ENCODE results near the gene ATP8B1. TPM values are rescaled to one million over a fixed set of nuclear protein-coding genes. Genes with fewer than 3 reads are reported as not detected.
"Not testable (repeated sequence)": the region's sequence is repeated elsewhere in the genome, so short reads cannot be mapped to it uniquely, and the experiment has no call there.

The ATP8B1 gene
- total and polyA plus RNA-seq, 10 donors = 1.0 to 22.0 (median 12.7) TPM

DNA sequence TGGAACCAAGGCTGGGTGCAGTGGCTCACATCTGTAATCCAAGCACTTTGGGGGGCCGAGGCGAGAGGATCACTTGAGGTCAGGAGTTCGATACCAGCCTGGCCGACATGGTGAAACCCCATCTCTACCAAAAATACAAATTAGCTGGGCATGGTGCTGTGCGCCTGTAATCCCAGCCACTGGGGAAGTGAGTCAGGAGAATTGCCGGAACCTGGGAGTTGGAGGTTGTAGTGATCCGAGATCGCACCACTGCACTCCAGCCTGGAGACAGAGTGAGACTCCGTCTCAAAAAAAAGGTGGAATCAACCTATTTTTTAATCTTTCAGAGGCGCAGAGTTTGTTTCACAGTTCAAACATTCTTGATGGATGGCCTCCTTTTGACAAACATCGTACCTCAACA, 24.5 kb upstream of the ATP8B1 start:
- TF ChIP-seq POLR2AphosphoS5 (IDR thresholded peaks at IDR 0.05) (no peak), POLR2A (IDR thresholded peaks at IDR 0.05) (no peak)
- TF ChIP-seq, protein P1, sequence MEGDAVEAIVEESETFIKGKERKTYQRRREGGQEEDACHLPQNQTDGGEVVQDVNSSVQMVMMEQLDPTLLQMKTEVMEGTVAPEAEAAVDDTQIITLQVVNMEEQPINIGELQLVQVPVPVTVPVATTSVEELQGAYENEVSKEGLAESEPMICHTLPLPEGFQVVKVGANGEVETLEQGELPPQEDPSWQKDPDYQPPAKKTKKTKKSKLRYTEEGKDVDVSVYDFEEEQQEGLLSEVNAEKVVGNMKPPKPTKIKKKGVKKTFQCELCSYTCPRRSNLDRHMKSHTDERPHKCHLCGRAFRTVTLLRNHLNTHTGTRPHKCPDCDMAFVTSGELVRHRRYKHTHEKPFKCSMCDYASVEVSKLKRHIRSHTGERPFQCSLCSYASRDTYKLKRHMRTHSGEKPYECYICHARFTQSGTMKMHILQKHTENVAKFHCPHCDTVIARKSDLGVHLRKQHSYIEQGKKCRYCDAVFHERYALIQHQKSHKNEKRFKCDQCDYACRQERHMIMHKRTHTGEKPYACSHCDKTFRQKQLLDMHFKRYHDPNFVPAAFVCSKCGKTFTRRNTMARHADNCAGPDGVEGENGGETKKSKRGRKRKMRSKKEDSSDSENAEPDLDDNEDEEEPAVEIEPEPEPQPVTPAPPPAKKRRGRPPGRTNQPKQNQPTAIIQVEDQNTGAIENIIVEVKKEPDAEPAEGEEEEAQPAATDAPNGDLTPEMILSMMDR (IDR thresholded peaks at IDR 0.05 in 8 of 11, conservative IDR thresholded peaks at IDR 0.05 in 3 of 11) = no peak
- Histone ChIP-seq H3K27ac (no peak overlapping the region), H3K4me1 (peaks cover 0 to 5% (median under 1%) of the 10 kb centered on the region in 6 donors), H3K4me3 (no peak overlapping the region), H3K27me3 (replicated peaks in 1 of 7) (no peaks in the 10 kb centered on the region), H3K9me3 (peaks cover 0 to 9% (median 5%) of the 10 kb centered on the region in 8 donors), H3K36me3 (no peaks in the 10 kb centered on the region)
- 55 to 84% (median 62%) methylated on average over 11 of the region's 11 CpGs for whole genome bisulfite sequencing, 5 donors
- no peak for DNase-seq
- intact Hi-C loops (cut with DNase I; ENCODE audit: low total_unique reads) = no loop called here

DNA sequence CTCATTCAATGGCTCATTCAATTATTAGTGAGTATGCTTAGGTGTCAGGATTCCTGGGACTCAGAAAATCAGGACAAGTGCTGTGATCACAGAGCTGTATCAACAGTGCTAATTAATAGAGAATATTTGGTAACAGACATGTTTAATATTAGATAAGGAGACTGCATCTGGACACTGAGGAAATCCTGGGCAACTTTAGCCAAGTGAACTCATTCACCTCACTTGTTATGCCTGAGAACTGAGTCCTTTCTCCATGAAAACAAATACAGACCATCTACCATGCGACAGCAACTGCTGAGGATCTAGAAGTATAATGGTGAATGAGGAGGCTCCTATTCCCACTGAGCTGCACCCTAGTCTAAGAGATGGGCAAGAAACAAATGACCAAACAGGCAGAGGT, 23.1 kb upstream of the ATP8B1 start:
- no peak for TF ChIP-seq POLR2A (IDR thresholded peaks at IDR 0.05)
- TF ChIP-seq, protein P1 (IDR thresholded peaks at IDR 0.05 in 8 of 11, conservative IDR thresholded peaks at IDR 0.05 in 3 of 11) = no peak
- TF ChIP-seq POLR2AphosphoS5 (IDR thresholded peaks at IDR 0.05) = no peak
- no peaks in the 10 kb centered on the region for H3K27me3 ChIP-seq (replicated peaks in 1 of 7)
- H3K27ac ChIP-seq = no peak overlapping the region
- intact Hi-C loops (cut with DNase I; ENCODE audit: low total_unique reads) = no loop called here
- no peaks in the 10 kb centered on the region for H3K36me3 ChIP-seq
- no peak for DNase-seq
- no peaks in the 10 kb centered on the region for H3K9me3 ChIP-seq
- no peak overlapping the region for H3K4me3 ChIP-seq
- H3K4me1 ChIP-seq = no peaks in the 10 kb centered on the region
- 90 to 100% (median 96%) methylated on average over 1 of the region's 1 CpG for WGBS, 5 donors

DNA sequence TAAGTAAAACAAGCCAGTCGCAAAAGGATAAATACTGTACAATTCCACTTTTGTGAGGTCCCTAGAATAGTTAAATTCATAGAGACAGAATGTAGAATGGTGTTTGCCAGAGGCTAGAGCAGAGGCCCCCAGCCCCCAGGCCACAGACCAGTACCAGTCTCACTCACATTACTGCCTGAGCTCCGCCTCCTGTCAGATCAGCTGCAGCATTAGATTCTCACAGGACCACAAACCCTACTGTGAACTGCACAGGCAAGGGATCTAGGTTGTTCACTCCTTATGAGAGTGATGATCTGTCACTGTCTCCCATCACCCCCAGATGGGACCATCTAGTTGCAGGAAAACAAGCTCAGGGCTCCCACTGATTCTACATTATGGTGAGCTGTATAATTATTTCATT, 17.5 kb upstream of the ATP8B1 start:
- H3K4me3 ChIP-seq; DNase-seq; H3K4me1 ChIP-seq; H3K9me3 ChIP-seq; H3K27me3 ChIP-seq (replicated peaks in 1 of 7); intact Hi-C loops (cut with DNase I; ENCODE audit: low total_unique reads); H3K36me3 ChIP-seq: not testable (repeated sequence)
- peak overlapping the region in 1 of 8 donors; percentile 62 for H3K27ac ChIP-seq
- WGBS, 5 donors = 83 to 96% (median 90%) methylated on average over 2 of the region's 2 CpGs

DNA sequence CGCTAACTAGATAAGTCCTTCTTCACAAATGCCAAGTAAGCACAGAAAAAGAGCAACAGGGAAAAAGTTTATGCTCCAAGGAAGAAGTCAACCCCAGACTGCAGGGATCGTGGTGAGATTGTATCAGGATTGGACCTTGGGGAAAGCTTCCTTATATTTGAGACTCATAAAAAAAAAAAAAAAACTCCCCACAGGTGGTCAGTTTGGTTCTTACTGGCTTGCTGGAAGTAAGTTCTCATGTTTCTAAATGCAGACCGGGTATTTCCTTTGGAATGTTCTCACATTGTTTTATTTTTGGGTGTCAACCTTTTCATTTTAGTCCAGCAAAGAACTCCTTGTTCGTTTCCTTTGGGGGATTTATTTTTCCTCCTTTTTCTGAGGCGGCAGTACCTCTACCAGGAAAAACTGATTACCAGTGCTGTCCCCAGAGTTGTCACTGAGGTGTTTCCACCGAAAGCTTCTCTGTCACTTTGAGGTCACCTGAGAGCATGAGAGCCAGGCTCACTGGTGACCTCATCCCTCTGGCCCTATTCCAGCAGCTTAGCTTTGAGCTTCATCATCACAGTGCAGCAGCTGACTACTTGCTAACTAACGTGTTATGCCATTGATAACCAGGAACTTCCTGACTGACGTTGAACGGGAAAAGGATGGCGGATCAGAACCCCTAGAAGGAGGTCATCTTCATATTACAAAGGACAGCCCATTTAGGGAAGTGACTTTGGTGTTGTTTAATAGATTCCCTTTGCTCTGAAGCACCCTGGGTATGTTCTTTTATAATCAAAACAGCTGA, 16.8 kb upstream of the ATP8B1 start:
- no peaks in the 10 kb centered on the region for H3K9me3 ChIP-seq
- 40 to 49% (median 45%) methylated on average over 10 of the region's 10 CpGs for WGBS, 5 donors
- H3K27ac ChIP-seq = peak overlapping the region in 5 of 8 donors; percentile 9 to 62 (median 36)
- no peak for DNase-seq
- H3K36me3 ChIP-seq = no peaks in the 10 kb centered on the region
- no peak for TF ChIP-seq POLR2AphosphoS5 (IDR thresholded peaks at IDR 0.05)
- TF ChIP-seq, protein P1 (IDR thresholded peaks at IDR 0.05 in 8 of 11, conservative IDR thresholded peaks at IDR 0.05 in 3 of 11) = no peak
- no peak for TF ChIP-seq POLR2A (IDR thresholded peaks at IDR 0.05)
- intact Hi-C loops (cut with DNase I; ENCODE audit: low total_unique reads) = no loop called here
- no peaks in the 10 kb centered on the region for H3K4me1 ChIP-seq
- H3K27me3 ChIP-seq (replicated peaks in 1 of 7) = no peaks in the 10 kb centered on the region
- no peak overlapping the region for H3K4me3 ChIP-seq

Measured in spleen (tissue), 11 donors.